GM18519 (cell line): ENCODE measurements around the gene SART3.

Experiments used
- ATAC-seq: cut with Tn5 transposase; IDR thresholded peaks from one replicate; pipeline ENCODE4 v1.9.1; 2021; ENCODE audit warnings: mild to moderate bottlenecking, moderate library complexity; ENCODE audit not compliant: unreplicated experiment, low FRiP score

Gene SART3, protein sequence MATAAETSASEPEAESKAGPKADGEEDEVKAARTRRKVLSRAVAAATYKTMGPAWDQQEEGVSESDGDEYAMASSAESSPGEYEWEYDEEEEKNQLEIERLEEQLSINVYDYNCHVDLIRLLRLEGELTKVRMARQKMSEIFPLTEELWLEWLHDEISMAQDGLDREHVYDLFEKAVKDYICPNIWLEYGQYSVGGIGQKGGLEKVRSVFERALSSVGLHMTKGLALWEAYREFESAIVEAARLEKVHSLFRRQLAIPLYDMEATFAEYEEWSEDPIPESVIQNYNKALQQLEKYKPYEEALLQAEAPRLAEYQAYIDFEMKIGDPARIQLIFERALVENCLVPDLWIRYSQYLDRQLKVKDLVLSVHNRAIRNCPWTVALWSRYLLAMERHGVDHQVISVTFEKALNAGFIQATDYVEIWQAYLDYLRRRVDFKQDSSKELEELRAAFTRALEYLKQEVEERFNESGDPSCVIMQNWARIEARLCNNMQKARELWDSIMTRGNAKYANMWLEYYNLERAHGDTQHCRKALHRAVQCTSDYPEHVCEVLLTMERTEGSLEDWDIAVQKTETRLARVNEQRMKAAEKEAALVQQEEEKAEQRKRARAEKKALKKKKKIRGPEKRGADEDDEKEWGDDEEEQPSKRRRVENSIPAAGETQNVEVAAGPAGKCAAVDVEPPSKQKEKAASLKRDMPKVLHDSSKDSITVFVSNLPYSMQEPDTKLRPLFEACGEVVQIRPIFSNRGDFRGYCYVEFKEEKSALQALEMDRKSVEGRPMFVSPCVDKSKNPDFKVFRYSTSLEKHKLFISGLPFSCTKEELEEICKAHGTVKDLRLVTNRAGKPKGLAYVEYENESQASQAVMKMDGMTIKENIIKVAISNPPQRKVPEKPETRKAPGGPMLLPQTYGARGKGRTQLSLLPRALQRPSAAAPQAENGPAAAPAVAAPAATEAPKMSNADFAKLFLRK

DNA sequence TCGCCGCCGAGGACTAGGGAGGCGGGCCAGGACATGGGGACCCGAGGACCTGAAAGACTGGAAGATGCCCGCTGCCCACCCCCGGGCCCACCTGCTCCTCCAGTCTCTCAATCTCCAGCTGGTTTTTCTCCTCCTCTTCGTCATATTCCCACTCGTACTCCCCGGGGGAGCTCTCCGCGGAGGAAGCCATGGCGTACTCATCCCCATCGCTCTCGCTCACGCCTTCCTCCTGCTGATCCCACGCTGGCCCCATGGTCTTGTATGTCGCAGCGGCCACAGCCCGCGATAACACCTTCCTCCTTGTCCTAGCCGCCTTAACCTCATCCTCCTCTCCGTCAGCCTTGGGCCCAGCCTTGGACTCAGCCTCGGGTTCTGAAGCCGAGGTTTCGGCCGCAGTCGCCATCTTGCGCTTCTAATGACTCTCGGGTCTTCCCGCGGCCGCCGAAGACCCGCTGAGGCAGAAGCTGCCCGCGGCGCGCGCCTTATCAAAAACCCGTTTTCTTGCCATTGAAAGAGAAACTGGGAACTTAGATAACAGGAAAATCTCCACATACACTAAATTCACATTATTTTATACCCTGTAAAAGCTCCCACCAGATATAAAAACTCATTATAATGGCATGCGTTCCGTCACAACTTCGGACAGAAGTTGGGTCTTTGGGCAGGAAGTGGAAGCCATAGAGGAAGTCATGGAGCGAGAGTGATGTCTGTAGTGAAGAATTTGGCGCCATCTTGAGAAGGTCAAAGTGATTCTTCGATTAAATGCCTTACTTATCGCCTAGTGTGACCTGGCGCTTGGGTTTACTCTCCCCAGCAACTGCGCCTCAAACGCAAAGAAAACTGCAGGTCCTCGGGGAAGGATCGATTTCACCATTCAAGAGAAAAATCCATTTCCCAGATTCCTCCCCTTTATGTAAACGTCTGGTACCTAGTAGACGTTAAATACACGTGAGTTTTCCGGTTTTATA is at the start of gene SART3:
SART3 (minus strand) TSS at position 422 of the 968 bp plus-strand sequence; CDS start at position 403, 19 bp downstream.
- ATAC-seq: peak; percentile 31

DNA sequence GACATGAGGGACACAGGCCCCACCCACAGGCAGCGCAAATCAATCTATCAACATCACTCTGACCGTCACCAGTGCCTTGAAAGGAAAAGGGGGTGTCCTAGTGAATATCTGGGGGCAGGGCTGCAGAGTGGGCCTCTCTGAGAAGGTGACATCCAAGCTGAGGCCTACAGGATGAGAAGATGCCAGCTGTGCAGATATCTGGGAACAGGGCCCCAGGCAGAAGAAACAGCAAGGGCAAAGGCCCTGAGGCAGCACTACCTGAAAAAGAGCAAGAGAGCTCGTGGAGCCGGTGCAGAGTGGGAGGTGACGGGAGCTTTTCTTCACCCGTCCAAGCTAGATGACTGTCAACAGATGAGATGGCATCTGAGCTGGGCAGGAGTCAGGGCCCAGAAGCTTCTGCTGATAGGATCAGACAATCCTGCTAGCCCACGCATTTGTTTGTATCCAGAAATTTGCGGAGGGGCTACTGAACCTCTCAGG is 49.4 kb upstream of the SART3 start:
- no peak for ATAC-seq

DNA sequence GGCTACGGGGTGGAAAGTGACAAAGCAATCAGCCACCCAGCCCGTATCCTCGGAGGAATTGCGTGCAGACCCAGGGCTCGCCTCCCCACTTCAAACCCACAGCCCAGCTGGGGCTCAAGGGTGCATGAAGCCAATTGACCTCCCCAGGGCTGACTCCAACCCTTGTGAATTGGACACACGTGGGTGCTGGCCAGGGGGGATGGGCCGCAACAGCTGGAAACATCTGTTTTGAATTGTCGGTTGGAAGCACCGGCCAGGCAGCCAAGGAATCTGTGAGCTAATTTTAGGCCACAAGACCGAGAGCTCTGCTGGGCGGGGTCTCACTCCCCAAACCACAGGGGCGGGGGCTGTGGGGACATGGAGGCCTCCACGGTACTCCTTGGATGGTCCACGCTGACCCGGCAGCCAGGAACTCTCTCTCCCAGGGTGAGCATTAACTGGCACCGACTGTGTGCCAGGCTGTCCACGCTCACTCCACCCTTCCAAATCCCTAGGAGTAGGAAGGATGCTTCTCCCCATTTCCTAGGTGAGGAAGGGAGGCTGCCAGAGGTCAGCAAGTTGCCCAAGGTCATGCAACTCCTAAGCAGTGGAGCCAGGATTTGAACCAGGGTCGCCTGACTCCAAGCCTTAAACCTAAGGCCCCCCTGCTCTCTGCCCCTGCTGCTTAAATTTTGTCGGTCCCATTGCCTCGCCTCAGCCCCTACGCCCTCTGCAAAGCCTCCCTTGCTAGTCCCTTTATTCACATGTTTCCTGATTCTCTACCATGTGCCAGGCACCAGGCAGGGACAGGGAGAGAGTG is 48.8 kb upstream of the SART3 start:
- no peak for ATAC-seq

DNA sequence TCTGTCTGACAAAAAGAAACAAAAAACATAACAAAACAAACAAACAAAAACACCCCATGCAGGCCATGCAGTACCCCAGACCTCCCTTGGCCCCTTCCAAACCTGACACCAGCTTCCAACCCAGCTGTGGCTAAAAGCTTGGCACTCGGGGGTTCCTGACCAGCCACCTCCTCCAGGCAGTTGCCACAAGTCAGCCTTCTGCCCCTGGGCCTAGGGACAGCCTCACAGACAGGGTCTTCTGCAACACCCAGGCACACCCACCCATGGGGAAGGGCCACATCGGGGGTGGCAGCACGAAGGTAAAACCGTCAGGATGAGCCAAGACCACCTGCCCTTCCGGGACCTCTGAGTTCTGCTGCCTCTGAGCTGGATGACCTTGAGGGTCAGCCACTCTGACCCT is 47.6 kb upstream of the SART3 start:
- no peak for ATAC-seq

DNA sequence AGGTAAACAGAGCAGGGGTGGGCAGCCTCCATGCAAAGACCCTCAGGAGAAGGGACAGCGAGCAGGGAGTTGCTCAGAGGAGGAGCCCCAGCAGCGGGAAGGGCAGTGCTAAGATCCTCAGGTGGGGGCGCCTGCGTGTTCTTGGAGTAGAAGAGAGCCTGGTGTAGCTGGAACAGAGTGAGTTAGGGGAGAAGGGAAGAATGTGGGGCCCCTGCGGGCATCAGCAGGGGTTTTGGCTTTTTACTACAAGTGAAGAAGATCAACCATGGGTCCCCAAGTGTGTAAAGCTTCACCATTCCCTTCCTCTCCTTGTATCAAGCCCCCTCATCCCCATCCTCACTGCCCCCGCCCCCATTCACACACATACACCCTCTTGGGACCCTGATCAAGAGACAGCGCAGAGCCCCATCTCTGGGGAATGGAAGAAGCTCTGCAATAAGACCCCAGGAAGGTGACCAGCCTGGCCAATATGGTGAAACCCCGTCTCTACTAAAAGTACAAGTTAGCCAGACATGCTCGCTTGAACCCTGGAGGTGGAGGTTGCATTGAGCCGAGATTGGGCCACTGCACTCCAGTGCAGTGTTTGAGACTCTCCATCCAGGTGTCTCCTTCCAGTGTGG is 47.1 kb upstream of the SART3 start:
- ATAC-seq: no peak

DNA sequence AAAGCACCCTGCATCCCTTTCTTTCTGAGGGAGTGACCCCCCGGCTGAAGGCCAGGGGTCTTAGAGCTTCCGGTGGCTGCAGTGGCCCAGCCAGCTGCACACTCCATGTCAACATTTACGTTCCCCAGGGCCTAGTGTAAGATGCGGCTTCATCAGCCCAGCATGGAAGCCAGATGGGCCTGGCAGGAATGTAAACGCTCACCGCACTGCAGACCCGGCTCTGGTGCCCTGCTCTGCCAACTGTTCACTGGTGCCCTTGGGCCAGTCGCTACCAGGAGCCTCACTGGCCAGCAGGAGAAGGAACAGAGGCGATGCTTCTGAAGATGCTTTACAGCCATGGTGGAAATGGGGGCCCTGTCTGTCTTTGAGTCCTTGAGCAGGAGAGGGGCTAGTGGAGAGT is 45.5 kb upstream of the SART3 start:
- no peak for ATAC-seq

DNA sequence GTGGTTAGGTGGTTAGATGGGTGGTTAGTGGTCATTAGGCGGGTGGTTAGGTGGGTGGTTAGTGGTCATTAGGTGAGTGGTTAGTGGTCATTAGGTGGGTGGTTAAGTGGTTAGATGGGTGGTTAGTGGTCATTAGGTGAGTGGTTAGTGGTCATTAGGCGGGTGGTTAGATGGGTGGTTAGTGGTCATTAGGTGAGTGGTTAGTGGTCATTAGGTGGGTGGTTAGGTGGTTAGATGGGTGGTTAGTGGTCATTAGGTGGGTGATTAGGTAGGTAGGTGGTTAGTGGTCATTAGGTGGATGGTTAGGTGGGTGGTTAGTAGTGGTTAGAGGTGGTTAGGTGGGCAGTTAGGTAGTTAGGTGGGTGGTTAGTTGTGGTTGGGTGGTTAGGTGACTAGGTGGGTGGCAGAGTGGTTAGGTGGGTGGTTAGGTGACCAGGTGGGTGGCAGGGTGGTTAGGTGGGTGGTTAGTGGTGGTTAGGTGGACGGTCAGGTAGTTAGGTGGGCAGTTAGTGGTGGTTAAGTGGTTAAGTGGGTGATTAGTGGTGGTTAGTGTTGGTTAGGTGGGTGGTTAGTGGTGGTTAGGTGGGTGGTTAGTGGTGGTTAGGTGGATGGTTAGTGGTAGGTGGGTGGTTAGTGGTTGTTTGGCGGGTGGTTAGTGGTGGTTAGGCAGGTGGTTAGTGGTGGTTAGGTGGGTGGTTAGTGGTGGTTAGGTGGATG is 44.9 kb upstream of the SART3 start:
- no peak for ATAC-seq

DNA sequence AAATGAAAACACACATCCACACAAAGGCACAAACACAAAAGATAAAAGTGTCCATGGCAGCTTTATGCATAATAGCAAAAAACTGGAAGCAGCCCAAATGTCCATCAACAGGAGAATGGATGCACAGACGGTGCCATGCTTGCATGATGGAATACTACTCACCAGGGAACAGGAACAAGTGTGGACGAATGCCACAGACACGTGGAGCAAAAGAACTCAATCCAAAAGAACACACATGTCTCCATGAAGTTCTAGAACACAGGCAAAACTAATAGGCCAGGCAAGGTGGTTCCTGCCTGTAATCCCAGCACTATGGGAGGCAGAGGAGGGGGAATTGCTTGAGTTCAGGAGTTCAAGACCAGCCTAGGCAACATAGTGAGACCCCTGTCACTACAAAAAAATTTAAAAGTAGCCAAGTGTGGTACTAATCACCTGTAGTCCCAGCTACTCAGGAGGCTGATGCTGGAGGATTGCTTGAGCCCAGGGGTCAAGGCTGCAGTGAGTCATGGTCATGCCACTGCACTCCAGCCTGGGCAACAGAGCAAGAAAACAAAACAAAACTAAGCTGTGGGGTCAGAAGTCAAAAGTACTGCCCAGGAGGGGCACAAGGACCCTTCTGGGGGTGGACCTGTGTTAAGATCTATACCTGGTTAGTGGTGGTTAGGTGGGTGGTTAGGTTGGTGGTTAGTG is 44.2 kb upstream of the SART3 start:
- no peak for ATAC-seq

DNA sequence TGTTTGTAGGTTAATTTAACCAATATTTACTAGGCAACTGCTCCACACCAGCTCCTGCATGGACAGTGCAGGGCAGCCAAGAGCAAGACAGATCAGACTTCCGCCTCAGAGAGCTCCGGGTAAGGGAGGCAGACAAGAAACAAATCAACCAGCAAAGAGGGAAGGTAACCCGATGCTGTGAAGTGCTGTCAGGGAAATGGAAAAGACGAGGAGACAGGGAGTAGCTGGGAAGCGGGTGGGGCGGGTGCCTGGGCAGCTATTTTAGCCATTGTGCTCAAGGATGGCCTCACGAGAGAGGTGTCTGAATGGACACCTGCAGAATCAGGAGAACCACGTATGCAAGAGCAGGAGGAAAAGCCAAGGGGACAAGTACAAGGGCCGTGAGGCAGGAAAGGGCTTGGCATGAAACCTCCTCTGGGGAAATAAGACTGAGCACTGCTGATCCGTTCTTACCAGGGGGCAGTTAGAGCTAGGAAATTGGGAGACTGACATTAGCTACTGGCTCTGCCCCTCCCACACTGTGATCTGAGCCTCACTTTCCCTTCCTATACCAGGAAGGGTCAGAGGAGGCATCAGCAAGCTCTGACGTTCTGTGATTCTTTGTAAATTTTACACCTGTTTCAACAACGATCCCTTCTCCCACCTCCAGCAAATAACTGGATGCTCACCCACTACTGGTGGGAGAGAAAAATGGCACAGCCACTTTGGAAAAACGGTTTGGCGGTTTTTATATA is 43.4 kb upstream of the SART3 start:
- ATAC-seq: no peak

DNA sequence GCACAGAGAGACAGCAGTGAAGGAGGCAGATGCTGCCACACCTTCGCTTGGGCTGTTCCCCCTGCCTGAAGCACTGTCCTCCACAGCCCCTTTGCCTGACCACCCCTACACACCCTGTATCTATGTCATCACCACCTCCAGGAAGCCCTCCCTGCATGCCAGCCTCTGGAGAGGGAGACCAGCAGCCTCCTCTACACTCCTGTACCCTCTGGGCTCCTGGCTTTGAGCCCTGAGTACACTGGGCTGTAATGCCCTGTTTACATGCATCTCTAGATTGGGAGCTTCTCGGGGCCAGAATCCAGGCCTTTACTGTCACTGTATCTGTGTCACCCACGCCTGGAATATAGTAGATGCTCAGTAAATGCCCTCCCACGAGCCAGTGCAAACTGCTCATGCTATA is 42.8 kb upstream of the SART3 start:
- no peak for ATAC-seq

DNA sequence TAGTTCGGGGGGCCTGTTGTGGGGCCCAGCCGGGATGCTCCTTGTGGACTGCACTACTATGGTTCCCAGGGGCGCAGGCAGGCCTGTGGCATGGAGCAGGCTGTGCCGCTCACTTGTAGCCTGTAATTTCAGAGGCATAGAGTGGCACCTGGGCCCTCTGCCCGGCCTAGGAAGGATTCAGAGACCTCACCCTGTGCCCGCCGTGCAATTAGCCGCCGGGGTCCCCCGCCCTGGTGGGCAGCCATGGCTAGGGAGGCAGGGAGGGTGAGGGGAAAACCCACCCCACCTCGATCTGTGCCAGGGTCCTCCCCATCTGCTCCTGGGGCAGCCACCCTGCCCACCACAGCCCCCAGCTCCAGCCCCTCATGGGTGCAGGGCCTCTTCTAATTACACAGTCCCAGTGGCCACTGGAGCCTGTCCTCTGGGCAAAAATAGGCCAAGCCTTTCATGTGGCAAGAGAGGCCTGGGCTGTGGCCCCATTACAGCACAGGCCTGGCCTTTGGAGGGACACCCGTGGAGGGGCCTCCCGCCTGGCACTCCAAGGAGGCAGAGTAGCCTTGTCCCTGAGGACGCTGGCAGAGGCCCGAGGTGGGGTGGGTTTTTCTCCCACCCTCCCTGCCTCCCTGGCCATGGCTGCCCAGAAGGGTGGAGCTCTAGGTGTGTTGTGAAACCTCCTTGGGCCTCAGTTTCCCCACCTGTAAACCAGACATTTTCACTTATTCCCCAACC is 42.2 kb upstream of the SART3 start:
- no peak for ATAC-seq

DNA sequence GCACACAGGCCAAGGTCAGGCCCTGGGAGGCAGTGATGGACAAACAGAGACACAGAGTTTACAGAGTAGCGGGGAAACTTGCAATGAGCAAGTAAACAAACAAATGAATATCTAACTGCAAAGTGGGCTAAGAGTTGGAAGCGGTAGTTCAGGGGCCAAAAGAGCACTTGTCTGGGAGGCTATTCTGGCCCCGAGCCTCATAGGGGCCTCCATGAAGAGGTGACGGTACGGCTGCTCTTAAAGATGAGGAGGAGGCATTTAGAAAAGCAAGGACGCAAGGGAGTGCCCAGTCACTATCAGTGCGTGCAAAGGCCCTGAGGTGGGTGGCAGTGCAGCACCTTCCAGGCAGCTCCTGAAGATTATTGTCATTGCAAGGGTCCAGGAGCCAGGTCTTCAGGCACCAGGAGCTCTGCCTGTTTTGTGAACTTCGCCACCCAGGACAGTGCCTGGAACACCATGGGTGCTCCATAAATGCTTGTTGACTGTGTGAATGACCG is 41.3 kb upstream of the SART3 start:
- ATAC-seq: no peak

DNA sequence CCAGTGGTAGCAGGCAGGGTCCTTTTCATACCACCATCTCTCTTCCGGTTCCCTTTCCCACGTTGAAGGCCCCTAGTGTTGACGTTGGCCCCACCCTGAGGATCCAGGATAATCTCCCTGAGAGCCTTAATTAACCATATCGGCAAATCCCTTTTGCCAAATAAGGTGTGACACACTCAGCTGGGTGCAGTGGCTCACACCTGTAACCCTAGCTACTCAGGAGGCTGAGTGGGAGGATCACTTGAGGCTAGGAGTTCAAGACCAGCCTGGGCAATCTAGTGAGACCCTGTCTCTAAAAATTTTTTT is 39.7 kb upstream of the SART3 start:
- no peak for ATAC-seq

DNA sequence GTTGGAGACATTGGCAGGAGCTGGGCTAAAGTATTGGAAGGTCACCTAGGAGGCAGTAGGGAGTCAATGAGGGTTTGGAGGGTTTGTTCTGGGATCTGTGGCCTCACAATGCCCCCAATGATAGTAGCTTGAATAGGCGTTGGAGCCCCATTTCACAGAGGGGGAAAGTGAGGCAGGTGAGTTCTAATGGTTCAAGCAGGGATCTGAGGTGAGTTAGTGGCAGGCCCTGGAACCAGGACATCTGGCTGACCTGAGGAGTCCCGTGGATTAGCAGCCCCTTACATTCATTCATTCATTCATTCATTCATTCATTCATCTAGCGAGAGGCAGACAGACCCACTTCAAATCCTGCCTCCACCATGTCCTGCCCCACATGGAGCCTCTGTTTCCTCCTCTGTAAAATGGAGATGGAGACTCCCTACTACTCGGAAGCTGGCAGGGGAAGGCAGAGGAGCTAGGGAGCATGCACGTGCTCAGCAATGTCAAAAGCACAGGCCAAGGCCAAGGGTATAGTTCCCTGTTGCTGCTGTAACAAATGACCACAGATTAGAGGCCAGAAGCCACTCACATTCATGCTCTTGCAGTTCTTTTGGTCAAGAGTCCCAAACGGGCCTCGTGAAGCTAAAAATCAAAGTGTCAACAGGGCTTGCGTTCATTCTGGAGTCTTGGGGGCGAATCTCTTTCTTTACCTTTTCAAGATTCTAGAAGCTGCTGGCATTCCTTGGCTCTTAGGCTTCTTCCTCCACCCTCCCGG is 39.2 kb upstream of the SART3 start:
- ATAC-seq: no peak

DNA sequence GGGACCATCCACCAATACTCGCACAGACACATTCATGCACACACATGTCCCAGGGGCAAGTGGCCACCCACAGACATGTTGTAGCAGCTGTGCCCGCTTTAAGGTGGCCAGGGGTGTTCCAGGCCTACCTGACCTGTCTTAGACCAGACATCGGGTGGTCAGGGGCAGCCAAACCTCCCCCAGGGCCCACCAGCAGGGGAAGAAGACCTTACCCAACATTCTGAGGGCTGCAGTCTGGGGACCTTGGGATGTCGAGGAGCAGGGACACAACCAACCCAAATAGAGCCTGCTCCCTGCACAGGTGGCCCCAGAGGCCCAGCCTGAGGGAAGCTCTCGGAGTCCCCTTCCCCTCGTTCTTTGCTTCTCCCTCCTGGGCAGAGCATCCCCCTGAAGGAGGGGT is 38.6 kb upstream of the SART3 start:
- ATAC-seq: no peak
